Erythroblast (primary cell): ENCODE measurements around the gene WDPCP.
"Not testable (repeated sequence)": the region's sequence is repeated elsewhere in the genome, so short reads cannot be mapped to it uniquely, and the experiment has no call there.

ENCODE experiments used
- DNase-seq, 2 experiments: peaks; one replicate each; lab custom pipeline; 2025; lab: John Stamatoyannopoulos, UW
- GATA1 ChIP-seq: IDR thresholded peaks from 2 replicates; pipeline ENCODE4 v1.6.1; 2011; ENCODE audit warnings: low read depth, mild to moderate bottlenecking, control low read depth, low read length, moderate library complexity
- POLR2A ChIP-seq: IDR thresholded peaks from 2 replicates; pipeline ENCODE4 v1.6.1; 2011; ENCODE audit warnings: mild to moderate bottlenecking, low read length

WDPCP gene

DNA sequence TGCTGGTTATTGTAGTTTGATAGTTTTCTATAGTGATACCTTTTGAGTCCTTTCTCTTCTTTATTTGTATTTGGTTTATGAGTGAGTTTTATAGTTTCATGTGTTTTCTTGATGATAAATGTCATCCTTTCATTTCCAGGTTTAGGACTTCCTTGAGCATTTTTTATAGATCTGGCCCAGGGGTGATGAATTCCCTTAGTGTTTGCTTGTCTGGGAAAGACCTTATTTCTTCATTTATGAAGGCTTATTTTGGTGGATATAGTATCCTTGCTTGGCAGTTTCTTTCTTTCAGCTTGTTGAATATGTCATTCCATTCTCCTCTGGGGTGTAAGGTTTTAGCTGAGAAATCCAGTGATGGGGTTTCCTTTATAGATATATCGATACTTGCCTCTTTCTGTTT lies 483.8 kb downstream of the WDPCP start:
- no peak for TF ChIP-seq GATA1
- no peak for DNase-seq

DNA sequence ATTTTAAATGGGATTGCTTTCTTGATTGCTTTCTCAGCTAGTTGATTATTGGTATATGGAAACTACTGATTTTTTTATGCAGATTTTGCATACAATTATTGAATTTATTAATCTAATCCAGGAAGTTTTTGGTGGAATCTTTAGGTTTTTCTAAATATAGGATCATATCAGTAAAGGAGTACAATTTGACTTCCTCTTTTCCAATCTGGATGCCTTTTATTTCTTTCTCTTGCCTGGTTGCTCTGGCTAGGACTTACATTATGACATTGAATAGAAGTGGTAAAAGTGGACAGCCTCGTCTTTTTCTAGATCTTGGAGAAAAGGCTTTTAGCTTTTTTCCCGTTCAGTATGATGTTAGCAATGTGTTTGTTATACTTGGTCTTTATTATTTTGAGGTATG lies 486.3 kb downstream of the WDPCP start:
- DNase-seq: no peak
- TF ChIP-seq POLR2A (no peak), GATA1 (no peak)

GRCh38 chr2:63099032-63099431 lies 489.2 kb downstream of the WDPCP start:
- TF ChIP-seq POLR2A: no peak
- TF ChIP-seq GATA1: no peak
- no peak for DNase-seq

- no peak for TF ChIP-seq POLR2A
- no peak for TF ChIP-seq GATA1
- no peak for DNase-seq
Measured at GRCh38 chr2:63096491-63096890, 491.8 kb downstream of the WDPCP start.

GRCh38 chr2:63093502-63093901 lies 494.8 kb downstream of the WDPCP start:
- TF ChIP-seq POLR2A (no peak), GATA1 (no peak)
- DNase-seq: no peak

DNA sequence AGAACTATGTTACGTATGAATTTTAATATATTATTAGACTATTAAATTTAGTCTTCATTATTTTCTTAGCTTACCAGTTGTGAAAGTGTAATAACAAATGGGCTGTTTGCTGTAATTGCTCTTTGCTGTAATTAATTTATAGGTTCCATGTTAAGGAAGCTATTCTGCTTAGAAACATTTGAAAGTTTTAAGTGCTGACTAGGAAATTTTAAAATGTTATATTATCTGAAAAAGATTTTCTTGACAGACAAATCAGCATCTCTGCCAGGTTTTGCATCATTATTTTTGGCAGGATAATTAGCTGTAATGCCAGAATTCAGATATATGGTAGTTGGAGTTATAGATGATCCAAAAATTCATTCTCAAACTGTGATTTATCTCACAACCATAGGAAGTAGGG lies 495.4 kb downstream of the WDPCP start:
- no peak for DNase-seq

GRCh38 chr2:63092401-63092800 lies 495.9 kb downstream of the WDPCP start:
- no peak for DNase-seq
- TF ChIP-seq POLR2A (no peak), GATA1 (no peak)

More for the DNA sequence above, 495.4 kb downstream of the WDPCP start:
- TF ChIP-seq GATA1 (no peak), POLR2A (no peak)

DNA sequence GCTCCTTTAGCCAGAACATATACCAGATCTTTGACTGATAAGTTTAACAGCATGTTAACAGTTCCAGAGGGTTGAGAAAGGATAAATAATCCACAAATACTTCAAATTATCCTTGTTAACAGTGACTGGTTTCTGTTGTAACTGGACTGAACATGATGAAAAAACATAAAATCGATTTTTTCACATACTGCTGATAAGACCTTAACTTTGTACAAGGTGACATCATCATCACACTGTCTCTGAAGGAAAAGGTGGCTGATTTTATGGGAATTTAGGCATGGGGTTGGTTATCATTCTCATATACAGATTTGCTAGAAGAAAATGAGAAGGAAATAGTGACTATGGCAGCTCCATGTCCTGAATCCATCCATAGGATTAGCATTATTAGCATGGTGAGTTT lies 501.6 kb downstream of the WDPCP start:
- TF ChIP-seq GATA1: no peak
- no peak for TF ChIP-seq POLR2A
- DNase-seq: no peak

- no peak for DNase-seq
- TF ChIP-seq POLR2A: no peak
- TF ChIP-seq GATA1: no peak
Measured at GRCh38 chr2:63081404-63081803, 506.9 kb downstream of the WDPCP start.

- no peak for TF ChIP-seq GATA1
- TF ChIP-seq POLR2A: no peak
Measured at GRCh38 chr2:63078852-63079606, 509.2 kb downstream of the WDPCP start.

DNA sequence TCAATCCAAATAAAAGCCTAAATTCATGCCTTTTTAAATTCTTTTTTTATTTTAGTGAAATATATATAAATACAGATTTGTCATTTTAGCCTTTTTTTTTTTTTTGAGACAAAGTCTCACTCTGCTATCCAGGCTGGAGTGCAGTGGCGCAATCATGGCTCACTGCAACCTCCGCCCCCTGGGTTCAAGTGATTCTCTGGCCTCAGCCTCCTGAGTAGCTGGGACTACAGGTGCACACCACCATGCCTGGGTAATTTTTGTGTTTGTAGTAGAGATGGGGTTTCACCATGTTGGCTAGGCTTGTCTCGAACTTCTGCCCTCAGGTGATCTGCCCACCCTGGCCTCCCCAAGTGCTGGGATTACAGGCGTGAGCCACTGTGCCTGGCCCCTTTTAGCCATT lies 513.9 kb downstream of the WDPCP start:
- DNase-seq: not testable (repeated sequence)

More at GRCh38 chr2:63078852-63079606, 509.2 kb downstream of the WDPCP start:
- peak; percentile 36 to 54 for DNase-seq

GRCh38 chr2:63073994-63074393 lies 514.3 kb downstream of the WDPCP start:
- TF ChIP-seq POLR2A (no peak), GATA1 (no peak)
- DNase-seq: no peak

DNA sequence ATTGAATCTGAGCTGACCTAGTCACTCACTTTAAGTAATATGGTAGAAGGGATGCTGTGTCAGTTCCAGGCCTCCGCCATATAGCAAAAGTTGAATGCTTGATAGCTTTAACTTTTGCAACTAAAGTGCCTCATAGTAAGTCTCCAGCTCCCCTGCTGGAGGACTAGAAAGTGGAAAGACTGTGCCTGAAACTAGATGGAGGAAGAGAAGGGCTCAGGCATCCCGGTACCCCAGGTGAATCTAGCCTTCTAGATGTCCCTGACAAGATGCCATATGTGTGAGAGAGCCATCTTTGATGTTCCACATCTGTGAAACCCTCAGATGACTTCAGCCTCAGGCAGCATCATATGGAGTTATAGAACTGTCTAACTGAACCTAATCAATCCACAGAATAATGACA lies 516.6 kb downstream of the WDPCP start:
- TF ChIP-seq POLR2A: no peak
- no peak for TF ChIP-seq GATA1
- no peak for DNase-seq
